22Rv1 (cell line): Measurements from ENCODE around the gene CHST15.

Experiments used
- ZFX ChIP-seq: fragments of 450-650 bp; IDR thresholded peaks from 2 replicates; pipeline ENCODE4 v1.6.1; 2017; ENCODE audit warnings: antibody characterized with exemption, borderline replicate concordance
- TF ChIP-seq, protein P1 (sequence below): fragments of 450-650 bp; IDR thresholded peaks from 2 replicates; pipeline ENCODE4 v1.5.1; 2017; ENCODE audit warnings: mild to moderate bottlenecking

DNA sequence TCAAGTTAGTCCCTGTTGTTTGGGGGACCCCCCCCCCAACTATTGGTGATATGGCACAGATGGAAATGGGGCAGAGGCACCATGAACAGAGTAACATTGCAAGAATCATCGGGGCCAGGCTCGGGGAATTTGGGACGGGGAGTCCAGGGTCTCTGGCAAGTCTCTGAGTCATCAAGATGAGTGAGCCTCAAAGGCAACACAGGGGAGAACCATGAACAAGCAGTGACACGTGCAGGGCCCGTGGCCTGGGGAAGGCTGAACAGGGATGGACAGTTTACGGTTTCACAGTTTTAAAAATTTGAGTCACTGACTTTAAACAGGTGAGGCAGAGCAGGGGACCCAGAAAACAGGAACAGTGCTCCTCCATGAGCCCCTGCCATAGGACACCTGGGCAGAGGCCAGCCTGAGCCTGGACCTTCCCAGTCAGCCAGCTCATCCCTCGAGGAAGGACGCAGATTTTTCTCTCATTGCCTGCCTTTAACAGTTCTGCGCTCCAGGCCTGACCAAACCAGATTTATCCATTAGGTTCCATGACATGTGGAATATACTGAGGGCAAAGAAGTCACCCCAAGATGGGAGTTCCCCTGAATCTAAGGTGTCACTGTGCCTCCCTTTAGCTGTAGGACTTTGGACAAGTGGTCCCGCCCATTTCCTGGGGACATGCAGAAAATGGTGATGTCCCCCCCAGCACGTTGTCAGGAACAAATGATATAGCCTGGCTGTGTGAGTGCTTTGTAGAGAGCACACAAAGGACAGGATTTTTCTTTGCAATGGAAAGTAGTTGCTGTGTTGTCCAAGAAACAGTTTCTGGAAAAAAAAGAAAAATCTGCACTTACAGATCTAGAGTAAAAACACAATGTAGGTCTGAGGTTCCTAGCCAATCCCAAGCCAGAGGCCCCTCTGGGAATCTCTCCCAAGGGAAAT lies 23.8 kb downstream of the CHST15 start:
- TF ChIP-seq, protein P1, sequence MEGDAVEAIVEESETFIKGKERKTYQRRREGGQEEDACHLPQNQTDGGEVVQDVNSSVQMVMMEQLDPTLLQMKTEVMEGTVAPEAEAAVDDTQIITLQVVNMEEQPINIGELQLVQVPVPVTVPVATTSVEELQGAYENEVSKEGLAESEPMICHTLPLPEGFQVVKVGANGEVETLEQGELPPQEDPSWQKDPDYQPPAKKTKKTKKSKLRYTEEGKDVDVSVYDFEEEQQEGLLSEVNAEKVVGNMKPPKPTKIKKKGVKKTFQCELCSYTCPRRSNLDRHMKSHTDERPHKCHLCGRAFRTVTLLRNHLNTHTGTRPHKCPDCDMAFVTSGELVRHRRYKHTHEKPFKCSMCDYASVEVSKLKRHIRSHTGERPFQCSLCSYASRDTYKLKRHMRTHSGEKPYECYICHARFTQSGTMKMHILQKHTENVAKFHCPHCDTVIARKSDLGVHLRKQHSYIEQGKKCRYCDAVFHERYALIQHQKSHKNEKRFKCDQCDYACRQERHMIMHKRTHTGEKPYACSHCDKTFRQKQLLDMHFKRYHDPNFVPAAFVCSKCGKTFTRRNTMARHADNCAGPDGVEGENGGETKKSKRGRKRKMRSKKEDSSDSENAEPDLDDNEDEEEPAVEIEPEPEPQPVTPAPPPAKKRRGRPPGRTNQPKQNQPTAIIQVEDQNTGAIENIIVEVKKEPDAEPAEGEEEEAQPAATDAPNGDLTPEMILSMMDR = no peak
- no peak for TF ChIP-seq ZFX
